Neural crest cell (in vitro differentiated cells): ENCODE results near the gene SLC51B. TPM values are rescaled to one million over a fixed set of nuclear protein-coding genes. Genes with fewer than 3 reads are reported as not detected.

Experiments used
- DNase-seq: peaks from one replicate; pipeline ENCODE4 v3.0.0; 2021; ENCODE audit warnings: low read depth, mixed read lengths, low spot score
- H3K27ac Mint-ChIP-seq: one replicate; pipeline ENCODE4 v1.8.0; 2021; ENCODE audit warnings: mild to moderate bottlenecking, mixed read lengths; ENCODE audit not compliant: unreplicated experiment
- H3K27me3 Mint-ChIP-seq: 2 replicates; pipeline ENCODE4 v1.8.0; 2021; ENCODE audit warnings: low read depth, mild to moderate bottlenecking, mixed read lengths
- H3K36me3 Mint-ChIP-seq: 2 replicates; pipeline ENCODE4 v1.8.0; 2021; ENCODE audit warnings: low read depth, mild to moderate bottlenecking, mixed read lengths
- H3K4me1 Mint-ChIP-seq: 2 replicates; pipeline ENCODE4 v1.8.0; 2021; ENCODE audit warnings: mixed read lengths
- H3K4me3 Mint-ChIP-seq: one replicate; pipeline ENCODE4 v1.8.0; 2021; ENCODE audit warnings: mild to moderate bottlenecking, mixed read lengths
- H3K9me3 Mint-ChIP-seq: 2 replicates; pipeline ENCODE4 v1.8.0; 2021; ENCODE audit warnings: mixed read lengths
- total RNA-seq: library from RNA; stranded (reverse); gene quantifications from 2 replicates; pipeline ENCODE4 v1.2.1, GENCODE V29; 2021
- TF ChIP-seq, protein P1 (sequence below): fragments of 200-600 bp; sonication (generic); conservative IDR thresholded peaks from 2 replicates; pipeline ENCODE4 v1.5.0; 2021; ENCODE audit warnings: antibody characterized with exemption, mild to moderate bottlenecking

SLC51B gene
- total RNA-seq, 1 donor from 2014 or later, result not detected

DNA sequence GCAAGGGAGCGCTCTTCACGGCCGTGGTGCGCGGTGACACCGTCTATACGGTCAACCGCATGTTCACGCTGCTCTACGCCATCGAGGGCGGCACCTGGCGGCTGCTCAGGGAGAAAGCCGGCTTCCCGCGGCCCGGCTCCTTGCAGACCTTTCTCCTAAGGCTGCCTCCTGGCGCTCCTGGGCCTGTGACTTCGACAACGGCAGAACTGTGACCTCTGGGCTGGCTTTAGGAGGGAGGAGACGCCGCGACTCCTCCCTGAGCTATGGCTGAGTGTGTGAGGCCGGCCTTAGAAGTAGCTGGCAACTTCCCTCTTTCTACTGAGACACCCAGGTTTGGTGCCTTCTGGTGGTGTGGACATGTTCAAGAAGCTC lies 32.8 kb downstream of the SLC51B start:
- peaks cover 35% of the 10 kb centered on the region for H3K4me1 Mint-ChIP-seq
- H3K36me3 Mint-ChIP-seq, result no peaks in the 10 kb centered on the region
- no peak overlapping the region for H3K4me3 Mint-ChIP-seq
- TF ChIP-seq, protein P1, sequence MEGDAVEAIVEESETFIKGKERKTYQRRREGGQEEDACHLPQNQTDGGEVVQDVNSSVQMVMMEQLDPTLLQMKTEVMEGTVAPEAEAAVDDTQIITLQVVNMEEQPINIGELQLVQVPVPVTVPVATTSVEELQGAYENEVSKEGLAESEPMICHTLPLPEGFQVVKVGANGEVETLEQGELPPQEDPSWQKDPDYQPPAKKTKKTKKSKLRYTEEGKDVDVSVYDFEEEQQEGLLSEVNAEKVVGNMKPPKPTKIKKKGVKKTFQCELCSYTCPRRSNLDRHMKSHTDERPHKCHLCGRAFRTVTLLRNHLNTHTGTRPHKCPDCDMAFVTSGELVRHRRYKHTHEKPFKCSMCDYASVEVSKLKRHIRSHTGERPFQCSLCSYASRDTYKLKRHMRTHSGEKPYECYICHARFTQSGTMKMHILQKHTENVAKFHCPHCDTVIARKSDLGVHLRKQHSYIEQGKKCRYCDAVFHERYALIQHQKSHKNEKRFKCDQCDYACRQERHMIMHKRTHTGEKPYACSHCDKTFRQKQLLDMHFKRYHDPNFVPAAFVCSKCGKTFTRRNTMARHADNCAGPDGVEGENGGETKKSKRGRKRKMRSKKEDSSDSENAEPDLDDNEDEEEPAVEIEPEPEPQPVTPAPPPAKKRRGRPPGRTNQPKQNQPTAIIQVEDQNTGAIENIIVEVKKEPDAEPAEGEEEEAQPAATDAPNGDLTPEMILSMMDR, result peak; percentile 60
- no peaks in the 10 kb centered on the region for H3K9me3 Mint-ChIP-seq
- H3K27me3 Mint-ChIP-seq, result peaks cover 14% of the 10 kb centered on the region
- DNase-seq, result peak; percentile 34
- H3K27ac Mint-ChIP-seq, result no peak overlapping the region

DNA sequence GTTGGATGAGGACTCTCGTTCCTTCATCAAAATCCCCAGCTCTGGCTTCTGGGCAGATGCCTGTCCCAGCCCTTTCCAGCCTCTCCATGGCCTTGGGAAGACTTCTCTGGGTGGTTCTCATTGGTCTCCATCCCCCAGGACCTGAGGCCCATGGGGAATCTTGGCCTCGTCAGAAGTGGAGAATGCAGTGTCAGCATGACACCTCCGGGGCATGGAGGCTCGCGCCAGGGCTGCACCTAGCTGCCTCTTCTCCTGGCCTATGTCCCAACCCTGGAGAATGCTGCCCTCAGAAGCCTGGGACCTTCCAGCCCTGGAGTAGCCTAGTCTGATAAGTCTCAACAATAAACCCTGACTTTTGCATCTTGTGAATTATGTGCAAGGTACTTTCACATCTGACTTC lies 34.4 kb downstream of the SLC51B start:
- no peak for DNase-seq
- H3K27me3 Mint-ChIP-seq, result peaks cover 15% of the 10 kb centered on the region
- no peaks in the 10 kb centered on the region for H3K36me3 Mint-ChIP-seq
- H3K4me1 Mint-ChIP-seq, result peaks cover 52% of the 10 kb centered on the region
- H3K27ac Mint-ChIP-seq, result no peak overlapping the region
- no peak overlapping the region for H3K4me3 Mint-ChIP-seq
- TF ChIP-seq, protein P1, result no peak
- no peaks in the 10 kb centered on the region for H3K9me3 Mint-ChIP-seq

DNA sequence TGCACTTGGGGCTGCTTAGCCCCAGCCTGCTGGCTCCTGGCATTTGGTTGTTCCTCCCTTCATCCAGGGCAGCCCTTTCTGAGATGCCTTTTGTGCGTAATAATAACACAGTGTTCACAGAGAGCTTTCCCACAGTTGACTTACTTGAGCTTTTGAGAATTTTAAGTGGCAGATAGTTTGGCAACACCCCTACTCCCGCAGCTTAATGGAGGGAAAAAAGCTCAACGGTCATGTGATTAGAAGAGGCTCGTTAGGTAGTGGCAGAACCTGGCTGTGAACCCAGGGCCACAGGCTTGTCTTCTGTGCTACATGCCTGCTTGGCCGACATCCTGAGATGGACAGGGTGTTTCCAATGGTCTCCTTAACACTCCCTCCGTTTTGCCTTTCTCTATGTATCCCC lies 36.1 kb downstream of the SLC51B start:
- H3K36me3 Mint-ChIP-seq, result no peaks in the 10 kb centered on the region
- TF ChIP-seq, protein P1, result no peak
- no peak overlapping the region for H3K27ac Mint-ChIP-seq
- peaks cover 64% of the 10 kb centered on the region for H3K4me1 Mint-ChIP-seq
- DNase-seq, result no peak
- peaks cover 22% of the 10 kb centered on the region for H3K27me3 Mint-ChIP-seq
- H3K9me3 Mint-ChIP-seq, result no peaks in the 10 kb centered on the region
- H3K4me3 Mint-ChIP-seq, result no peak overlapping the region

DNA sequence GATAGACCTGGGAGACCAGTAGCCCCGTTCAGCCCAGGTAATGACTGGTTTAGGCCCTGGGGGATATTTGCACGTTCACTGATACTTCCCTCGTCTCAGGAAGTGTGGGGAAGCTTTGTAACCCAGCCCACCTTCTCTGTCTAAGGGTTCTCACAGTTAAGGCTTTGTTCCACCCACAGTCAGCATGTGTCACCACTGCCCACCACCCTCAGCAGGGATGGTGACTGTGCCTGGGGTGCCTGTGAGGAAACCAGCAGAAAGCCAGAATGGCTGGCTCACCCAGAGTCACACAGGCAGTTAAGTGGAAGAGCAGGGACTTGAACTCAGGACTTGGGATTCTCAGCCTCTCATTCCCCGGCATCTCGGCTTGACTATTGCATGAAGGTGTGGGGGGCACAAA lies 36.6 kb downstream of the SLC51B start:
- DNase-seq, result no peak
- Mint-ChIP-seq H3K9me3 (no peaks in the 10 kb centered on the region), H3K4me3 (no peak overlapping the region), H3K4me1 (peaks cover 62% of the 10 kb centered on the region), H3K27me3 (peaks cover 22% of the 10 kb centered on the region), H3K36me3 (no peaks in the 10 kb centered on the region), H3K27ac (no peak overlapping the region)
- TF ChIP-seq, protein P1, result no peak

DNA sequence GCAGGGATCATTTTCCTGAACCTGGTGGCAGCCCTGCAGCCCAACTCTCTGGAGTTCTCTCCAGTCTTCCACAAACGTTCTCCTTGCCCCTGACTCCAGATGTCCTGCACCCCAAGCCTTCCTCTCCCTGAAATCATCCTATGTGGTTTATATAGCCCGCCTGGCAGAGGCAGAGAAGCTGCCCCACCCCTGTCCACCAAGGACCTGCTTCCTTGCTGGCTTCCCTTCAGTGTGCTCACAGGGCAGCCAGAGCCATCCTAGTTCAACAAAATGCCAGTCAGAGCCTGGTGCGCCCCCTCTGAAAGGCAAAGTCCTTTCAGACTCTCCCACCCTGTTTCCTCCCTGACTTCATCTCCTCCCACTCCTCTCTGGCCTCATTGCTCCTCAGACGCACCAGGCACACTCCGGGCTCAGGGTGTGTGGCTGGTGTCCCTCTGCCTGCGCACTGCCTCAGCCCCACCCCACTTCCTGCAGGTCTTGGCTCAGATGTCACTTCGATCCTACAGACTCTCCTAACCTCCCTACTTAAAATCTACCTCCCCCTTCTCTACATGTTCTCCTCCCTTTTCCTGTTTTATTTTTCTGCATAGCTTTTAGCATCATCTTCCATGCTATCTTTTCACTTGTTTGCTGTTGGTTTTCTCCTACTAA lies 37.2 kb downstream of the SLC51B start:
- H3K27me3 Mint-ChIP-seq, result peaks cover 22% of the 10 kb centered on the region
- peak overlapping the region; percentile 39 for H3K27ac Mint-ChIP-seq
- H3K9me3 Mint-ChIP-seq, result no peaks in the 10 kb centered on the region
- H3K4me3 Mint-ChIP-seq, result peak overlapping the region; percentile 64
- peaks cover 62% of the 10 kb centered on the region for H3K4me1 Mint-ChIP-seq
- DNase-seq, result no peak
- H3K36me3 Mint-ChIP-seq, result no peaks in the 10 kb centered on the region
- TF ChIP-seq, protein P1, result no peak
